Measurements from ENCODE around the gene MRPL45.

MRPL45 gene

GRCh38 chr17:38369124-38369886 lies 72.3 kb downstream of the MRPL45 start:
- no peak overlapping the region for H3K4me3 ChIP-seq (ENCODE audit: low read depth, low read length)
- no peak for TF ChIP-seq CTCF (IDR thresholded peaks at IDR 0.05; ENCODE audit: low read depth, low read length)
